BJ (cell line): ENCODE results near the gene GFOD1. TPM values are rescaled to one million over a fixed set of nuclear protein-coding genes. Genes with fewer than 3 reads are reported as not detected.
"Not testable (repeated sequence)": the region's sequence is repeated elsewhere in the genome, so short reads cannot be mapped to it uniquely, and the experiment has no call there.

Experiments
- CTCF ChIA-PET: fragments of 350-600 bp; formaldehyde crosslinking; extraction: SDS; loops from one replicate; lab custom pipeline; 2021; ENCODE audit warnings: antibody characterized with exemption, inconsistent platforms; lab: Yijun Ruan, JAX
- POLR2A ChIA-PET: fragments of 300-600 bp; sonication (Branson Sonifier 250); formaldehyde crosslinking; extraction: SDS; loops from one replicate; lab custom pipeline; 2021; ENCODE audit warnings: antibody characterized with exemption; lab: Charles Lee
- DNase-seq: peaks from one replicate; pipeline ENCODE4 v3.0.0-alpha.2; 2011; ENCODE audit warnings: low read depth
- H3K27me3 ChIP-seq: 2 replicates; pipeline ENCODE4 v1.6.0; 2011; ENCODE audit warnings: low read length; ENCODE audit not compliant: control insufficient read depth, insufficient read depth
- H3K36me3 ChIP-seq: 2 replicates; pipeline ENCODE4 v1.5.1; 2011; ENCODE audit warnings: low read length; ENCODE audit not compliant: control insufficient read depth, insufficient read depth
- H3K4me3 ChIP-seq: 2 replicates; pipeline ENCODE4 v1.5.1; 2011; ENCODE audit warnings: low read depth, mild to moderate bottlenecking, control low read depth, low read length
- CTCF ChIP-seq: IDR thresholded peaks from 2 replicates; pipeline ENCODE4 v1.5.1; 2011; ENCODE audit warnings: low read depth, mild to moderate bottlenecking, control low read depth, inconsistent platforms, low read length, moderate library complexity; ENCODE audit not compliant: insufficient read depth
- polyA plus RNA-seq: library from polyadenylated mRNA; depleted of rRNA; stranded (reverse); fragments of >200 nt; gene quantifications from 2 replicates; pipeline ENCODE4 v1.2.3, GENCODE V29; 2011

GFOD1 gene
- polyA plus RNA-seq, 1 experiment, result 0.76 TPM

- H3K27me3 ChIP-seq, result no peaks in the 10 kb centered on the region
- no peaks in the 10 kb centered on the region for H3K36me3 ChIP-seq
- no peak overlapping the region for H3K4me3 ChIP-seq
- CTCF ChIA-PET, result interaction anchor here (0.7 to 1.2 kb wide), 2 partner anchors 19 to 174 kb away, joined by 3 read pairs; no protein-coding TSS in a partner anchor
- no peak for DNase-seq
- POLR2A ChIA-PET, result no interaction called here
- TF ChIP-seq CTCF, result no peak
These were observed 42.2 kb downstream of the GFOD1 start for GRCh38 chr6:13445005-13445743.

GRCh38 chr6:13444604-13445003 lies 42.8 kb downstream of the GFOD1 start:
- Histone ChIP-seq H3K27me3 (no peaks in the 10 kb centered on the region), H3K4me3 (no peak overlapping the region), H3K36me3 (no peaks in the 10 kb centered on the region)
- ChIA-PET CTCF (interaction anchor here (0.5 to 1.2 kb wide), 2 partner anchors 19 to 38 kb away, joined by 3 read pairs; no protein-coding TSS in a partner anchor), POLR2A (no interaction called here)
- no peak for DNase-seq
- TF ChIP-seq CTCF, result no peak

- H3K27me3 ChIP-seq, DNase-seq, POLR2A ChIA-PET, H3K4me3 ChIP-seq, H3K36me3 ChIP-seq: not testable (repeated sequence)
- CTCF ChIA-PET, result interaction anchor here (0.6 to 1.2 kb wide), 3 partner anchors 16 to 1741 kb away, joined by 3 to 4 read pairs (median 3); no protein-coding TSS in a partner anchor
These were observed 43.4 kb downstream of the GFOD1 start for GRCh38 chr6:13443978-13444377.

GRCh38 chr6:13441778-13442177 lies 45.6 kb downstream of the GFOD1 start:
- Histone ChIP-seq H3K36me3 (no peaks in the 10 kb centered on the region), H3K4me3 (no peak overlapping the region), H3K27me3 (no peaks in the 10 kb centered on the region)
- DNase-seq, result no peak
- TF ChIP-seq CTCF, result no peak
- ChIA-PET POLR2A (no interaction called here), CTCF (interaction anchor here (0.9 kb wide), 1 partner anchor 11 kb away, joined by 3 read pairs; no protein-coding TSS in a partner anchor)

GRCh38 chr6:13439644-13440043 lies 47.8 kb downstream of the GFOD1 start:
- DNase-seq, result no peak
- no peak overlapping the region for H3K4me3 ChIP-seq
- no peak for TF ChIP-seq CTCF
- H3K27me3 ChIP-seq, result no peaks in the 10 kb centered on the region
- CTCF ChIA-PET, result interaction anchor here (0.6 to 2.5 kb wide), 3 partner anchors 12 to 627 kb away, joined by 4 to 5 read pairs (median 5); no protein-coding TSS in a partner anchor
- POLR2A ChIA-PET, result no interaction called here
- H3K36me3 ChIP-seq, result no peaks in the 10 kb centered on the region
